Central memory CD8-positive, alpha-beta T cell (primary cell): ENCODE data around the gene ANKRD13D.

Source experiments
- ATAC-seq: fragments of 150-1000 bp; cut with Tn5 transposase; replicated peaks from 2 replicates; pipeline ENCODE4 v1.10.0; 2022; ENCODE audit warnings: mild to moderate bottlenecking, moderate FRiP score, moderate number of reproducible peaks; ENCODE audit not compliant: poor library complexity, severe bottlenecking; ENCODE audit errors: extremely low read depth
- DNase-seq, 2 donors: peaks; one replicate each; pipeline ENCODE4 v3.0.0; 2021; ENCODE audit warnings: low spot score in 2 of 2
- H3K27ac Mint-ChIP-seq: one replicate; pipeline ENCODE4 v1.8.0; 2022; ENCODE audit warnings: low read depth, mild to moderate bottlenecking, moderate library complexity, mixed read lengths
- H3K27me3 Mint-ChIP-seq: one replicate; pipeline ENCODE4 v1.8.0; 2022; ENCODE audit warnings: mixed read lengths
- H3K36me3 Mint-ChIP-seq: one replicate; pipeline ENCODE4 v1.8.0; 2022; ENCODE audit warnings: mild to moderate bottlenecking, moderate library complexity, mixed read lengths; ENCODE audit not compliant: insufficient read depth
- H3K4me1 Mint-ChIP-seq: one replicate; pipeline ENCODE4 v1.8.0; 2022; ENCODE audit warnings: mixed read lengths
- H3K4me3 Mint-ChIP-seq: one replicate; pipeline ENCODE4 v1.8.0; 2022; ENCODE audit warnings: mild to moderate bottlenecking, moderate library complexity, mixed read lengths
- H3K9me3 Mint-ChIP-seq: one replicate; pipeline ENCODE4 v1.8.0; 2022; ENCODE audit warnings: mixed read lengths

The ANKRD13D gene

GRCh38 chr11:67309166-67309565, 20.1 kb downstream of the ANKRD13D start:
- H3K36me3 Mint-ChIP-seq = peaks cover 4% of the 10 kb centered on the region
- H3K27ac Mint-ChIP-seq = peak overlapping the region; percentile 74
- no peaks in the 10 kb centered on the region for H3K27me3 Mint-ChIP-seq
- H3K4me3 Mint-ChIP-seq = no peak overlapping the region
- H3K4me1 Mint-ChIP-seq = peaks cover 35% of the 10 kb centered on the region
- no peak for DNase-seq
- no peaks in the 10 kb centered on the region for H3K9me3 Mint-ChIP-seq
- ATAC-seq = no peak

GRCh38 chr11:67309661-67310061, 20.6 kb downstream of the ANKRD13D start:
- H3K27ac Mint-ChIP-seq = peak overlapping the region; percentile 74

DNA sequence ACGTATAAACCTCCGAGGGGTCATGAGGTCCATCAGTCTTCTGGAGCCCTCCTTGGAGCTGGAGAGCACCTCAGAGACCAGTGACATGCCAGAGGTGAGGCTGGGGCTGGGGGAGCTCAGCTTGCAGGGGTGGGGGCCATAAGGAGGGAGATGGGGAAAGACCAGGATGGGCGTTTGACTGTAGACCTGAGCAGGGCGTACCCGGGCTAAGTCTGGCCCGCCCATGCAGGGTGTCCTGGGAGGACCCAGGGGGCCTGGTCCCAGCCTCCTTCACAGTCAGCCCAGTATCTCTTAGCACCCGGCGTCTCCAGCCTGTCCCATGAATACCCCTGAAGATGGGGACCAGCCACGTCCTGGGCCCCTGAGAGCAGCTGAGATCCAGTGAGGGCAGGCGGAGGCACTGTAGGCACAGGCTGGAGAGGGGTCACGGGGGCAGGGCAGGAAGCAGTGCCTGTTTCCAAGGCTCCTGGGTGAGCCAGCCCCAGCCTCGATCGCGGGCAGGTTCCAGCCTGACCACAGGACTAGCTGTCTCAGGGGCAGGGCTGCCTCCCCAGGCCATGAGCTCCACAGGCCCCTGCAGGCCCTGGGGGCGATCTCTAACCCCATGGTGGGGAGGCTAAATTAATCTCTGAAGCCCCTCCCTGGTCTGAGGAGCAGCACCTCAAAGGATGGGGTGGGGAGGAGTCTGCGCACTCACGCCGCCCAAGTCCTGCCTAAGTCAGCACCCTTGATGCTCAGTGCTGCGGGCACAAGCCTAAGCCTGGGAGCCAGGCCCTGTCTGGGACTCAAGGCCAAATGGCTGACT, 21.3 kb downstream of the ANKRD13D start:
- H3K9me3 Mint-ChIP-seq = no peaks in the 10 kb centered on the region
- peak overlapping the region; percentile 20 for H3K4me3 Mint-ChIP-seq
- peaks cover 4% of the 10 kb centered on the region for H3K36me3 Mint-ChIP-seq
- H3K27ac Mint-ChIP-seq = no peak overlapping the region
- no peak for DNase-seq
- ATAC-seq = no peak
- peaks cover 31% of the 10 kb centered on the region for H3K4me1 Mint-ChIP-seq
- no peaks in the 10 kb centered on the region for H3K27me3 Mint-ChIP-seq

More at GRCh38 chr11:67309661-67310061, 20.6 kb downstream of the ANKRD13D start:
- no peaks in the 10 kb centered on the region for H3K27me3 Mint-ChIP-seq
- peaks cover 4% of the 10 kb centered on the region for H3K36me3 Mint-ChIP-seq
- H3K9me3 Mint-ChIP-seq = no peaks in the 10 kb centered on the region
- ATAC-seq (no peak), DNase-seq (no peak)
- H3K4me1 Mint-ChIP-seq = peaks cover 34% of the 10 kb centered on the region
- H3K4me3 Mint-ChIP-seq = no peak overlapping the region

DNA sequence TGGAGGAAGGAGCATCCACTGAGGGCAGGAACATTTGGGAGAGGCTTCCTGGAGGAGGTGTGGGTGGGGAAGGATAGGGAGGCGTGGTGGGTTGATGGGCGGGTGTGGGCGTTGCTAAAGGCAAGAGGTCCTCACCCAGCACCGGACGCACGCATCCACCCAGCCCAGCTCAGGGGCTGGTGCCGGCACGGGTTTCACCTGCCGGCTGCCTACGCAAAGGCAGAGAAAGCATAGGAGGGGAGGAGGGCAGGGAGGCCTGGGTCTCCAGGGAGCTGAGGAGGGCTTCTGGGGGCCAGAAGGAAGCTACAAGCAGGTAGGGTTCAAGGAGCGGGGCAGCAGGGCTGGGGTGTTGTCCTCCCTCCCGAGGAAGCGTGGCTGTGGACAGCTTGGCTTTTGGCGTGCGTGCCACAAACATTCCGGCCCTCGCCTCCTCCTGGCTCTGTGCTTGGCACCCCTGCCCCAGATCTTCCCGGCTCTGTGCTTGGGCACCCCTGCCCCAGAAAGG, 22.0 kb downstream of the ANKRD13D start:
- Mint-ChIP-seq H3K4me1 (peaks cover 31% of the 10 kb centered on the region), H3K9me3 (no peaks in the 10 kb centered on the region), H3K27ac (peak overlapping the region; percentile 75), H3K36me3 (peaks cover 2% of the 10 kb centered on the region), H3K27me3 (no peaks in the 10 kb centered on the region), H3K4me3 (peak overlapping the region; percentile 20)
- no peak for ATAC-seq
- no peak for DNase-seq

- Mint-ChIP-seq H3K4me3 (peak overlapping the region; percentile 13), H3K36me3 (peaks cover 2% of the 10 kb centered on the region), H3K27ac (peak overlapping the region; percentile 75), H3K9me3 (no peaks in the 10 kb centered on the region), H3K27me3 (no peaks in the 10 kb centered on the region), H3K4me1 (peaks cover 31% of the 10 kb centered on the region)
- no peak for DNase-seq
- peak; percentile 86 for ATAC-seq
Observed at GRCh38 chr11:67311556-67312082, 22.5 kb downstream of the ANKRD13D start.

GRCh38 chr11:67312187-67313021, 23.3 kb downstream of the ANKRD13D start:
- Mint-ChIP-seq H3K9me3 (no peaks in the 10 kb centered on the region), H3K27me3 (no peaks in the 10 kb centered on the region), H3K27ac (peak overlapping the region; percentile 75), H3K36me3 (peaks cover 6% of the 10 kb centered on the region), H3K4me1 (peaks cover 38% of the 10 kb centered on the region), H3K4me3 (peak overlapping the region; percentile 36)
- no peak for DNase-seq
- ATAC-seq = no peak

- Mint-ChIP-seq H3K27me3 (no peaks in the 10 kb centered on the region), H3K27ac (peak overlapping the region; percentile 75), H3K4me3 (peak overlapping the region; percentile 5), H3K9me3 (no peaks in the 10 kb centered on the region), H3K4me1 (peaks cover 44% of the 10 kb centered on the region), H3K36me3 (peaks cover 13% of the 10 kb centered on the region)
- no peak for DNase-seq
- ATAC-seq = no peak
Observed at GRCh38 chr11:67313125-67313890, 24.2 kb downstream of the ANKRD13D start.

DNA sequence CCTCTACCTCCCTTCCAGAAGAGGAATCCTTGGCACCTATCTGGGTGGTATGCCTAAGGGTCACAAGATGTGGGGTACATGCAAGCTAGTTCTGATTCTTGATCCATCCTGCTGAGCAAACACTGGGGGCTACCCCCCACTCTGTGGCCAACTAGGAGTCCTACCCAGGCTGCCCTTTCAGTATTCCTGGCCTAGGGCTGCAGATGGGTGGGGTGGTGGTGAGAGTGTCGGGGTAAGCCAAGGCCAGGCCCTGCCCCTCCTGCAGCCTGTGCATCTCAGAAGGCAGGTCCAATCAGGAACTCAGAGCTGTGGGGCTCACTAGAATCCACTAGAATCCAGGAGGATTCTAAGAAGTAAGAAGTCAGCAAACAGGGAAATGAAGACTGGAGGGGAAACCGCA, 25.1 kb downstream of the ANKRD13D start:
- Mint-ChIP-seq H3K9me3 (no peaks in the 10 kb centered on the region), H3K4me3 (no peak overlapping the region), H3K27ac (no peak overlapping the region), H3K36me3 (peaks cover 13% of the 10 kb centered on the region), H3K4me1 (peaks cover 44% of the 10 kb centered on the region), H3K27me3 (no peaks in the 10 kb centered on the region)
- no peak for DNase-seq
- no peak for ATAC-seq

GRCh38 chr11:67315325-67315909, 26.3 kb downstream of the ANKRD13D start:
- H3K9me3 Mint-ChIP-seq = no peaks in the 10 kb centered on the region
- ATAC-seq (no peak), DNase-seq (no peak)
- peaks cover 51% of the 10 kb centered on the region for H3K4me1 Mint-ChIP-seq
- H3K27me3 Mint-ChIP-seq = no peaks in the 10 kb centered on the region
- peak overlapping the region; percentile 22 for H3K27ac Mint-ChIP-seq
- H3K4me3 Mint-ChIP-seq = peak overlapping the region; percentile 38
- peaks cover 13% of the 10 kb centered on the region for H3K36me3 Mint-ChIP-seq

DNA sequence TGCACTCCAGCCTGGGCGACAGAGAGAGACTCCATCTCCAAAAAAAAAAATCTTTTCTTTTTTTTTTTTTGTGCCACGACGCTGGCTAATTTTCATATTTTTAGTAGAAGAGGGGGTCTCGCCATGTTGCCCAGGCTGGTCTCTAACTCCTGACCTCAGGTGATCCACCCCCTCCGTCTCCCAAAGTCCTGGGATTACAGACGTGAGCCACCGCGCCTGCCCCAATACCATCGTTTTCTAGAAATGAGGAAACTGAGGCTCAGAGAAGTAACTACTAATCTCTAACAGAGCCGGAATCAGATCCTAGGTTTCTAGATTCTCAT, 27.7 kb downstream of the ANKRD13D start:
- Mint-ChIP-seq H3K4me3 (peak overlapping the region; percentile 96), H3K9me3 (no peaks in the 10 kb centered on the region), H3K36me3 (peaks cover 13% of the 10 kb centered on the region), H3K27ac (peak overlapping the region; percentile 99), H3K27me3 (no peaks in the 10 kb centered on the region), H3K4me1 (peaks cover 44% of the 10 kb centered on the region)
- no peak for ATAC-seq
- no peak for DNase-seq

DNA sequence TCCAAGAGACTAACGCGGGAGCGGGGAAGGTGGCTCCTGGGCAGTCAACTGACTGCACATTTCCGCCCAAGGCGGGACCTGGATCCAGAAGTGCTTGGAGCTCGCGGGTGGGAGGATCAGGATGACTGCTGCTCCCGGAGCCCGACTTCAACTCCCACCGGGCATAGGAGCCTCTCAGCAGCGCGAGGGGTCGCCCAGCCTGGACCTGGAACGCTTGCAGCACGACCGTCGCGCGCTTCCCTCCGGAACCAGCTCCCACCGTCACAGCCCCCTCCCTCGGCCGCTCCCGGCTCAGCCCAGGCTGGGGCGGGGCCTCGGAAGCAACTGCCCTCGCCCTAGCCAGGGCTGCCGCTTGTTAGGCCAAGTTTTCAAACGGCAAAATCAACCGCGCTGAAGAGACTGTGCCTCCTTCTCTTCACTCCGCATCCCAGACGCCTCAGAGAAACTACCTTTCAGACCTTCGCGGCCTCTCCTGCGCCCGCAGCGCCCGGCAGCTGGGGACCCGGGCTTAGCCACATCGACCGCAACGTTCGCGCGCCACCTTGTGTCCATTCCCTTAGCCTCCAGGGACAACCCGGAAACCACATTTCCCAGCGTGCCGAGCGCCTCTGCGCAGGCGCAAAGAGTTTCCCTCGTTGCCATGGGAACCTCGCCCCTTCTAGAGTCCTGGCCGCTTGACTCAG, 28.2 kb downstream of the ANKRD13D start:
- Mint-ChIP-seq H3K4me3 (peak overlapping the region; percentile 96), H3K4me1 (peaks cover 38% of the 10 kb centered on the region), H3K27me3 (no peaks in the 10 kb centered on the region), H3K27ac (peak overlapping the region; percentile 99), H3K36me3 (peaks cover 13% of the 10 kb centered on the region), H3K9me3 (no peaks in the 10 kb centered on the region)
- ATAC-seq (peak; percentile 90), DNase-seq (peak; percentile 97 to 99)
